ENCODE measurements around the gene KLHL22. TPM values are rescaled to one million over a fixed set of nuclear protein-coding genes. Genes with fewer than 3 reads are reported as not detected.
A peak's percentile ranks its signal among the peaks of the same experiment; 100 is the strongest.

KLHL22 gene
- total and polyA plus RNA-seq, 2 of the 13 experiments (the other 11 are each of a cell fraction or from before 2014, with no cell fraction given), result 10.9 to 14.8 TPM

DNA sequence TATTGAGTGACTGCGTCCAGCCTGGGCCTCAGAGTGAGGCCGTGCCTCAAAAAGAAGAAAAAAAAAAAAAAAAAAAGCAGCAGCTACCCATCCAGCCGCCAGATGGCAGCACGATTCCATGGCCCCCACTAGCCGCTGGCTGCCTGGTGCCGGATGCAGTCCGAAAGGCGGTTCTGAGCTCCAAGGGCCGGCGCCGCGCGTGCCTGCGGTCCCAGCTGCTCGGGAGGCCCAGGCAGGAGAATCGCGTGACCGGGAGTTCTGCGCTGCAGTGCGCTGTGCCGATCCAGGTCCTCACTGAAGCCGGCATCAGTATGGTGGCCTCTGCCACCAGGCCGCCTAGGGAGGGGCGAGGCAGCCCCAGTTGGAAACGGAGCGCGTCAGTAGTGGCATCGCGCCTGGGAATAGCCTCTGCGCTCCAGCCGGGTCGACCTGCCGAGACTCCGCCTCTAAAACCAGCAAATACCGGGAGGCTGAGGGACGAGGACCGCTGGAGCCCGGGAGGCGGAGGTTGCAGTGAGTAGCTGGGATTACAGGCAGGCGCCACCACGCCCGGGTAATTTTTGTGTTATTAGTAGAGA is 77.3 kb downstream of the KLHL22 start (continued):
- TF ChIP-seq RBM39 (IDR thresholded peaks at IDR 0.05; ENCODE audit: low read depth, low read length, poor library complexity, severe bottlenecking) (peak; percentile 59), JUN (CRISPR knock-in tag; IDR thresholded peaks at IDR 0.05) (no peak), UBTF (CRISPR knock-in tag; IDR thresholded peaks at IDR 0.05) (peak; percentile 79), ATF5 (CRISPR knock-in tag; IDR thresholded peaks at IDR 0.05; ENCODE audit: low read depth) (no peak), POLR2AphosphoS5 (IDR thresholded peaks at IDR 0.05; ENCODE audit: low read depth, low read length) (no peak), ZNF253 (CRISPR knock-in tag; IDR thresholded peaks at IDR 0.05; ENCODE audit: borderline replicate concordance) (no peak), MYC (CRISPR knock-in tag; IDR thresholded peaks at IDR 0.05; ENCODE audit: borderline replicate concordance) (peak; percentile 51; the same call in 1 of the 2 replicates), CBFB (CRISPR knock-in tag; IDR thresholded peaks at IDR 0.05) (no peak), ZNF775 (CRISPR knock-in tag; IDR thresholded peaks at IDR 0.05; ENCODE audit: borderline replicate concordance) (no peak), MTA1 (CRISPR knock-in tag; IDR thresholded peaks at IDR 0.05; ENCODE audit: borderline replicate concordance) (0 out of 2 replicates have a peak, but pooled peaks have one; percentile 35), SMARCC2 (IDR thresholded peaks at IDR 0.05) (no peak), ZFX (CRISPR knock-in tag; IDR thresholded peaks at IDR 0.05; ENCODE audit: low read depth) (peak; percentile 59; the same call in 1 of the 2 replicates), HDAC2 (CRISPR knock-in tag; IDR thresholded peaks at IDR 0.05) (peak; percentile 41; the same call in 1 of the 2 replicates), ZNF296 (CRISPR knock-in tag; conservative IDR thresholded peaks at IDR 0.05) (no peak), RFX1 (IDR thresholded peaks at IDR 0.05) (no peak), SCMH1 (CRISPR knock-in tag; IDR thresholded peaks at IDR 0.05; ENCODE audit: borderline replicate concordance) (no peak), MAFF (IDR thresholded peaks at IDR 0.05; ENCODE audit: low read depth, low read length) (no peak), SP140L (CRISPR knock-in tag; IDR thresholded peaks at IDR 0.05; ENCODE audit: borderline replicate concordance) (no peak), PHF20 (CRISPR knock-in tag; IDR thresholded peaks at IDR 0.05) (0 out of 2 replicates have a peak, but pooled peaks have one; percentile 16), SUZ12 (IDR thresholded peaks at IDR 0.05; ENCODE audit: low read depth, low read length) (no peak), DBP (CRISPR knock-in tag; IDR thresholded peaks at IDR 0.05; ENCODE audit: not compliant biosample characterization) (no peak), ZNF567 (CRISPR knock-in tag; IDR thresholded peaks at IDR 0.05; ENCODE audit: borderline replicate concordance) (peak; percentile 30; the same call in 1 of the 2 replicates), ARHGAP35 (CRISPR knock-in tag; IDR thresholded peaks at IDR 0.05; ENCODE audit: borderline replicate concordance) (0 out of 2 replicates have a peak, but pooled peaks have one; percentile 29), SP2 (CRISPR knock-in tag; IDR thresholded peaks at IDR 0.05) (no peak), ZNF143 (CRISPR knock-in tag; IDR thresholded peaks at IDR 0.05) (peak; percentile 34; the same call in 1 of the 2 replicates)
- TF ChIP-seq, protein P1, sequence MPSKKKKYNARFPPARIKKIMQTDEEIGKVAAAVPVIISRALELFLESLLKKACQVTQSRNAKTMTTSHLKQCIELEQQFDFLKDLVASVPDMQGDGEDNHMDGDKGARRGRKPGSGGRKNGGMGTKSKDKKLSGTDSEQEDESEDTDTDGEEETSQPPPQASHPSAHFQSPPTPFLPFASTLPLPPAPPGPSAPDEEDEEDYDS (CRISPR knock-in tag; IDR thresholded peaks at IDR 0.05), result no peak
- TF ChIP-seq, protein P2, sequence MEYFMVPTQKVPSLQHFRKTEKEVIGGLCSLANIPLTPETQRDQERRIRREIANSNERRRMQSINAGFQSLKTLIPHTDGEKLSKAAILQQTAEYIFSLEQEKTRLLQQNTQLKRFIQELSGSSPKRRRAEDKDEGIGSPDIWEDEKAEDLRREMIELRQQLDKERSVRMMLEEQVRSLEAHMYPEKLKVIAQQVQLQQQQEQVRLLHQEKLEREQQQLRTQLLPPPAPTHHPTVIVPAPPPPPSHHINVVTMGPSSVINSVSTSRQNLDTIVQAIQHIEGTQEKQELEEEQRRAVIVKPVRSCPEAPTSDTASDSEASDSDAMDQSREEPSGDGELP (IDR thresholded peaks at IDR 0.05; ENCODE audit: borderline replicate concordance, low read depth), result peak; percentile 19; the same call in 1 of the 2 replicates

Data from HepG2 (cell line).